GM19395 (cell line): Measurements from ENCODE around the gene GOLGA6L10.
A peak's percentile ranks its signal among the peaks of the same experiment; 100 is the strongest.
"Not testable (repeated sequence)": the region's sequence is repeated elsewhere in the genome, so short reads cannot be mapped to it uniquely, and the experiment has no call there.

ENCODE experiments used
- ATAC-seq: cut with Tn5 transposase; IDR thresholded peaks from one replicate; pipeline ENCODE4 v1.9.1; 2021; ENCODE audit warnings: mild to moderate bottlenecking, moderate library complexity; ENCODE audit not compliant: unreplicated experiment

The GOLGA6L10 gene

GRCh38 chr15:82343851-82344250, 5.4 kb downstream of the GOLGA6L10 start:
- ATAC-seq, result not testable (repeated sequence)

GRCh38 chr15:82342632-82343374, 6.5 kb downstream of the GOLGA6L10 start:
- ATAC-seq, result not testable (repeated sequence)

- not testable (repeated sequence) for ATAC-seq
Observed at GRCh38 chr15:82338573-82338972, 10.7 kb downstream of the GOLGA6L10 start.

- ATAC-seq, result not testable (repeated sequence)
Observed at GRCh38 chr15:82338053-82338452, 11.2 kb downstream of the GOLGA6L10 start.

- ATAC-seq, result not testable (repeated sequence)
Observed at GRCh38 chr15:82337051-82337450, 12.2 kb downstream of the GOLGA6L10 start.

GRCh38 chr15:82336180-82336647, 13.1 kb downstream of the GOLGA6L10 start:
- ATAC-seq, result not testable (repeated sequence)

- ATAC-seq, result not testable (repeated sequence)
Observed at GRCh38 chr15:82335006-82335405, 14.3 kb downstream of the GOLGA6L10 start.

- ATAC-seq, result not testable (repeated sequence)
Observed at GRCh38 chr15:82334554-82334932, 14.7 kb downstream of the GOLGA6L10 start.

GRCh38 chr15:82333603-82334553, 15.4 kb downstream of the GOLGA6L10 start:
- ATAC-seq, result not testable (repeated sequence)

- not testable (repeated sequence) for ATAC-seq
Observed at GRCh38 chr15:82332711-82333602, 16.3 kb downstream of the GOLGA6L10 start.

- ATAC-seq, result peak; percentile 78
Observed at GRCh38 chr15:82331576-82332304, 17.5 kb downstream of the GOLGA6L10 start.

- not testable (repeated sequence) for ATAC-seq
Observed at GRCh38 chr15:82330921-82331320, 18.4 kb downstream of the GOLGA6L10 start.

- ATAC-seq, result not testable (repeated sequence)
Observed at GRCh38 chr15:82329039-82329438, 20.2 kb downstream of the GOLGA6L10 start.

GRCh38 chr15:82327372-82327771, 21.9 kb downstream of the GOLGA6L10 start:
- not testable (repeated sequence) for ATAC-seq

GRCh38 chr15:82326896-82327295, 22.4 kb downstream of the GOLGA6L10 start:
- ATAC-seq, result not testable (repeated sequence)

- ATAC-seq, result not testable (repeated sequence)
Observed at GRCh38 chr15:82325646-82326045, 23.6 kb downstream of the GOLGA6L10 start.

GRCh38 chr15:82324831-82325230, 24.4 kb downstream of the GOLGA6L10 start:
- not testable (repeated sequence) for ATAC-seq

- ATAC-seq, result not testable (repeated sequence)
Observed at GRCh38 chr15:82322488-82322887, 26.8 kb downstream of the GOLGA6L10 start.

- not testable (repeated sequence) for ATAC-seq
Observed at GRCh38 chr15:82320861-82321260, 28.4 kb downstream of the GOLGA6L10 start.
